ENCODE data around the gene ZDHHC5.

GRCh38 chr11:57663975-57664374, 3.9 kb upstream of the ZDHHC5 start:
- TF ChIP-seq, protein P1, sequence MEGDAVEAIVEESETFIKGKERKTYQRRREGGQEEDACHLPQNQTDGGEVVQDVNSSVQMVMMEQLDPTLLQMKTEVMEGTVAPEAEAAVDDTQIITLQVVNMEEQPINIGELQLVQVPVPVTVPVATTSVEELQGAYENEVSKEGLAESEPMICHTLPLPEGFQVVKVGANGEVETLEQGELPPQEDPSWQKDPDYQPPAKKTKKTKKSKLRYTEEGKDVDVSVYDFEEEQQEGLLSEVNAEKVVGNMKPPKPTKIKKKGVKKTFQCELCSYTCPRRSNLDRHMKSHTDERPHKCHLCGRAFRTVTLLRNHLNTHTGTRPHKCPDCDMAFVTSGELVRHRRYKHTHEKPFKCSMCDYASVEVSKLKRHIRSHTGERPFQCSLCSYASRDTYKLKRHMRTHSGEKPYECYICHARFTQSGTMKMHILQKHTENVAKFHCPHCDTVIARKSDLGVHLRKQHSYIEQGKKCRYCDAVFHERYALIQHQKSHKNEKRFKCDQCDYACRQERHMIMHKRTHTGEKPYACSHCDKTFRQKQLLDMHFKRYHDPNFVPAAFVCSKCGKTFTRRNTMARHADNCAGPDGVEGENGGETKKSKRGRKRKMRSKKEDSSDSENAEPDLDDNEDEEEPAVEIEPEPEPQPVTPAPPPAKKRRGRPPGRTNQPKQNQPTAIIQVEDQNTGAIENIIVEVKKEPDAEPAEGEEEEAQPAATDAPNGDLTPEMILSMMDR (IDR thresholded peaks at IDR 0.05) = no peak
- TF ChIP-seq ZNF416 (CRISPR knock-in tag; IDR thresholded peaks at IDR 0.05) (no peak), ZNF232 (CRISPR knock-in tag; IDR thresholded peaks at IDR 0.05) (no peak), OVOL2 (CRISPR knock-in tag; IDR thresholded peaks at IDR 0.05; ENCODE audit: borderline replicate concordance) (no peak), JUN (CRISPR knock-in tag; IDR thresholded peaks at IDR 0.05) (no peak), SMAD3 (CRISPR knock-in tag; IDR thresholded peaks at IDR 0.05; ENCODE audit: borderline replicate concordance) (no peak), NR1H2 (CRISPR knock-in tag; IDR thresholded peaks at IDR 0.05) (no peak), CREM (CRISPR knock-in tag; IDR thresholded peaks at IDR 0.05) (no peak), ATF2 (CRISPR knock-in tag; IDR thresholded peaks at IDR 0.05; ENCODE audit: borderline replicate concordance, low read depth) (no peak), ZNF423 (CRISPR knock-in tag; IDR thresholded peaks at IDR 0.05) (no peak), ZNF263 (CRISPR knock-in tag; IDR thresholded peaks at IDR 0.05; ENCODE audit: low read depth) (no peak), NFE2L1 (CRISPR knock-in tag; IDR thresholded peaks at IDR 0.05) (no peak), NFYB (CRISPR knock-in tag; conservative IDR thresholded peaks at IDR 0.05; ENCODE audit: low read depth) (no peak)
- TF ChIP-seq, protein P2, sequence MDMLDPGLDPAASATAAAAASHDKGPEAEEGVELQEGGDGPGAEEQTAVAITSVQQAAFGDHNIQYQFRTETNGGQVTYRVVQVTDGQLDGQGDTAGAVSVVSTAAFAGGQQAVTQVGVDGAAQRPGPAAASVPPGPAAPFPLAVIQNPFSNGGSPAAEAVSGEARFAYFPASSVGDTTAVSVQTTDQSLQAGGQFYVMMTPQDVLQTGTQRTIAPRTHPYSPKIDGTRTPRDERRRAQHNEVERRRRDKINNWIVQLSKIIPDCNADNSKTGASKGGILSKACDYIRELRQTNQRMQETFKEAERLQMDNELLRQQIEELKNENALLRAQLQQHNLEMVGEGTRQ (CRISPR knock-in tag; IDR thresholded peaks at IDR 0.05) = no peak

Measured in WTC11 (cell line).